ENCODE results near the gene MAP3K9.
A peak's percentile ranks its signal among the peaks of the same experiment; 100 is the strongest.
"Not testable (repeated sequence)": the region's sequence is repeated elsewhere in the genome, so short reads cannot be mapped to it uniquely, and the experiment has no call there.

The MAP3K9 gene

DNA sequence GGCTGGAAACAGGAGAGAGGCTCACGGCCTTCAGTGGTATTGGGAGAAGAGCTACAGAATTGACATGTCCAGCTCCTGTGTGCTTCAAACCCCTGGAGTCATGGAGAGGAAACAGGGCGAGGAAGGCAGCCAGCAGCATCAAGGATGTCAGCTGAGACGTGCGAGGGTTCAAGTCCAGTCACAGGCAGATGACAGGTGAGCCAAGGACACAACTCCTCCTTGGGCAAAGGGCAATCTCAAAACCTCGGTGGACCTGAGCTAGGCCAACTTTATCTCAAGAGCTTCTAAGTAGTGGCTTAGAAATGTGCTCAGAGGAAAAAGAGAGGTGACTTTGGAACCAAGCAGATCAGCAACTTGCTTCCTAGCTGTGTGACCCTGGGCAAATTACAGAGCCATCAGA lies 86.0 kb downstream of the MAP3K9 start:
- no peak for DNase-seq

DNA sequence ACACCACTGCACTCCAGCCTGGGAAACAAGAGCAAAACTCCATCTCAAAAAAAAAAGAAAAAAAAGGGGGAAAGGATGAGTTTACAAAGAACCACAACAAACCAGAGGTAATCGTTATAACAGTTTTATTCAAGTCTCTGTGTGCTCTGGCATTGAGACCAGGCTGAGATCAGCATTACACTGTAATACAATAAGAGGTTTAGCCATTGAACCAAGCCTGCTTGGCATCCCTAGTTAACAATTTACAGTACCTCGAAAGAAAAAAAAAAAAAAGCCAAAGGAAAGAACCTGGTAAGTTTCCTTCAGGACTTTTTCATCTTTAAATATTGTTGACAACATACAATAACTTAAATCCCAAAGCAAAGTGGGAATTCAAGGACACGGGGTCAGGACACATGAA lies 86.9 kb downstream of the MAP3K9 start:
- DNase-seq = no peak

DNA sequence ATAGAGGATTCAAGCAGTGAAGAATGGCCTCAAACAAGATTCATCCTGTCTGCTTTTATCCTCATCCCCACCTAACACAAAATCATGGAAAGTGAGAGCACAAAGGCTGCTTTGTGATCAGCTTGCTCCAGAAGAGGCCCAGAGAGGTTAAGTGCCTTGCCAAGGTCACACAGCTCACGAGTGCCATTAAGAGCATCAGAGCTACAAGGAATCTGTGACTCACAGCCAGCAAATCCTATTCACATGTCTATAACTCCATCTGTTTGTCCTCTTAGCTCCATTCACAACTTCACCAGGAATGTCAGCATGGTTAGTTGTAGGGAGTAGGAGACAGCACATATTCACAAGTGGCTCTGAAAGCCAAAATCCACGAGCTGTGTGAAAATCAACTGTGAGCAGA lies 87.8 kb downstream of the MAP3K9 start:
- no peak for DNase-seq

DNA sequence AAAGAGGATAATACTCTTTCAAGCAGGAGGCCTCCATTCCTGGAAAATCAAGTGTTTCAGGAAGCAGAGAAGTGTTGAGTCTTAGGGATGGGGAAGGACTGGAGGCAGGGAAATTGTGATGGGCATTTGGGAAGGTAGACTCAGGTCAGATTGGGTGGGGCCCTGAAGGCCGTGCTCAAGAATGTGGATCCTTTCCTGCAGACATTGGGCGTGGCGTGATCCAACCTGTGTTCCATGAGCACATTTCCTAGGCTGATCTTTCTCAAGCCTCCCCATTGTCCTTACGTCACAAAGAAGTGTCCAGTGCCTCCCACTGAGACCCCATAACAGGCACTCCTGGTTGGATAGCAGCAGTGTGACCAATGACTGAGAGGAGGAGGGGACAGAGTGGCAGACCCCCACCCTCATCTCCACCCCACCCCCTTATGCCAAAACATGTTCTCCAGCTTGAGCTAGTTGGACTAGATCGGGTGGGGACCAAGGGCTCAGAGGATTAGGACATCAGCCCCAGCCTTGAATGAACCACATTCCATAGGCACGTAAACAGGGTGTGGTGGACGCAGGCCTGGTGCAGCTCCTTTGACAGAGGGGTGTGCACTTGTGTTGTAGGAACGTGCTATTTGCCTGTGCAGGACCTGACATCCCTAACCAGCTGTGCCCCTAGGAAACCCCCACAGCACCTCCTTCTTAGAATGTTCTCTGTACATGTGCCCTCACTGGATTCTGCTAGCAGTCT lies 90.8 kb downstream of the MAP3K9 start:
- DNase-seq = no peak

DNA sequence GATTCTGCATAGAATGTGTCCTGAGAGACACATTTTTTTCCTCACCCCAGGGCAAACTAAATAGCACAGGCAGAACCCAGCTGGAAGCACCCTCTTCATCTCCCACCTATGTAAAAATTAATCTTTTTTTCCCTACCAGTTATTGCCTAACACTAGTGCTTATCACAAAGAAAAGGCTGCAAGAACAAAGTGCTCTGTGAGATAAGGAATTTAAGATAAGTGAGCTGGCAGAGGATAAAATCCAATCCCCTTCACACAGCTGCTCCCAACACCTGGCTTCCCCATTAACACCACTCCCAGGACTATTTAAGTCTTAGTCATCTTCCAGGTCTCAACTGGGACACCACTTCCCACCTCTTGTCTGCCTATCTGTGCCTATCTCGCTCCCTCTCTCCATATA lies 92.4 kb downstream of the MAP3K9 start:
- DNase-seq = no peak

DNA sequence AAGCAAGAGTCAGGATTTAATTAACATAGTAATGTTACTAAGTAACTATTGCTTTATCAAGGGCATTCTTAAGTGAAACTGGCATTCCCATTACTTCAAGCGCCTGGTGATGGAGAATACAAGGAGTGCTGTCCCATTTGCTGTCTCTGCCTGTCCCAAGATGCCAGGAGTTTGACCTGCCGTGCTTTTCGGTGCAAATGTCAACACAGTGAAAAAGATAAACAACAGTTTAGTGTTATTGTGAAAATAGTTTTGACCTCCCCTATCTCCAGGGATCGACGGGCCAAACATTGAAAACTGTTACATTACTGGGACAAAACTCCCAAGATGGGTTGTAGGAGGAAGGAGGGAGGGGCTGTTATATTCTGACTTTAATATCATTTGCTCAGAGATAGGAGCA lies 92.8 kb downstream of the MAP3K9 start:
- no peak for DNase-seq

DNA sequence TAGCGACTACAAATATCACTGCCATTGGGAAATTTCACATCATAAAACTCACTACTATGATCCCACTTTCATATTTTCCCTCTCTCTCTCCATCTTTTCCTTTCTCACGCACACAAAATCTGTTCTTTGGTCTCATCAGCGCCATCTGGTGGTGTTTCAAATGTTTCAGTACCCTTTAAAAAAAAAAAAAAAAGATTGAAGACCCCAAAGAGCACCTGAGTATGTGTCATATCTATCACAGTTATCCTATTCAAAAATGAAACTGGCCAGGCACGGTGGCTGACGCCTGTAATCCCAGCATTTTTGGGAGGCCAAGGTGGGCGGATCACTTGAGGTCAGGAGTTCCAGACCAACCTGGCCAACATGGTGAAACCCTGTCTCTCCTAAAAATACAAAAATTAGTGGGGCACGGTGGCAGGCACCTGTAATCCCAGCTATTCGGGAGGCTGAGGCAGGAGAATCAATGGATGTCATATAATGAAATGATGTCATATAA lies 95.2 kb downstream of the MAP3K9 start:
- peak; percentile 40 to 54 for DNase-seq

DNA sequence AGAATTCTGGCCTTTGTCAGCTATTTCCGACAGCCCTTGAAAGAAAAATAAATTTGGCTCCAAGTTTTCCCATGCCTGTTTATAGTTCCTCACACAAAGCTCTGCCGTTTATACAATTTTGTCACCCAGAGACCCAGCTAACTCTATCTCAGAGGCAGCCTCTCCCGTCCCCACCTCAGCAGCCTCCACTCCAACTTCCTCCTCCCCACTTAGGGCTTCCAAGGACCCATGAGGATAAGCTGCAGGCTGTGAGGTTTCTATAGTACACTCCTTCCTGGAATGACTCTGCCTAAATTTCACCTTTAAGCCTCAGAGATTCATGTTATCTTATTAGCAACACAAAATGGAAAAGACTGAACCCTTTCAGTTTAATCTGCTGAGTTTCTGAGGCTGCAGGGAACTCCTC lies 95.8 kb downstream of the MAP3K9 start:
- DNase-seq = no peak

DNA sequence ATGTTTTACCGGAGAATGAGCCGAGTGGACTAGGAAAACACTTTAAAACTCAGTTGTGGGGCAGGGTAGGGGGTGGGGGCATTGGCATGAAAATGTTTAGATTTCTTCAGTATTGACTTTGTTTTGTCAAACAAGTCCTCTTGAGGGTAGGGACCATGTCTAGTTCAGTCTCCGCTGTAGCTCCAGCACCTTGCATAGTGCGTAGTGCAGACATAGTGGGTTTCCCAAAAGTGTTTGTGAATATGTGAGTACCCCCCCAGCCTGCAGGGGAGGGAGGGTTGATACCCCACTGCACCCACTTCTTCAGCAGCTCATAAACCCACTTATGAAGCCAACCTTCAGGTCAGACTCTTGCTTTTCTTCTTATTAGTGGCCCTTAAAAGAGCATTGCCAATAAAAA lies 96.2 kb downstream of the MAP3K9 start:
- no peak for DNase-seq

DNA sequence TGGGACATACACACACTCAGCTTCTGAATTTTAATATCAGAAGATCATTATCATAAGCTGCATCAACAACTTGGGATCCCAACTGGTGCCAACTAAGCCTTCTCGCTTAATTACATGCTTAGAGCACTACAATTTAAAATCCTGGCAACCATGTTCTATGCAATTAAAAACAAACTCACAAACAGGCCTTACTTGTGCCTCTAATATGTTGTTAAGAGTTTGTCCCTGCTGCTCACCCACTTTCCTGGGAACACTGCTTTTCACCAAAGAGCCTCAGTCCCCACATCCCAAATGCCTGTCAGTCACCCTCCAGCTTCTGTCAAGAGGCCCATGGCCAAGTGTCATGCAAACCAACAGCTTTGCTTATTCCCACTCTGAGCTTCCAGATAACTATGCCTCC lies 97.9 kb downstream of the MAP3K9 start:
- DNase-seq = no peak

DNA sequence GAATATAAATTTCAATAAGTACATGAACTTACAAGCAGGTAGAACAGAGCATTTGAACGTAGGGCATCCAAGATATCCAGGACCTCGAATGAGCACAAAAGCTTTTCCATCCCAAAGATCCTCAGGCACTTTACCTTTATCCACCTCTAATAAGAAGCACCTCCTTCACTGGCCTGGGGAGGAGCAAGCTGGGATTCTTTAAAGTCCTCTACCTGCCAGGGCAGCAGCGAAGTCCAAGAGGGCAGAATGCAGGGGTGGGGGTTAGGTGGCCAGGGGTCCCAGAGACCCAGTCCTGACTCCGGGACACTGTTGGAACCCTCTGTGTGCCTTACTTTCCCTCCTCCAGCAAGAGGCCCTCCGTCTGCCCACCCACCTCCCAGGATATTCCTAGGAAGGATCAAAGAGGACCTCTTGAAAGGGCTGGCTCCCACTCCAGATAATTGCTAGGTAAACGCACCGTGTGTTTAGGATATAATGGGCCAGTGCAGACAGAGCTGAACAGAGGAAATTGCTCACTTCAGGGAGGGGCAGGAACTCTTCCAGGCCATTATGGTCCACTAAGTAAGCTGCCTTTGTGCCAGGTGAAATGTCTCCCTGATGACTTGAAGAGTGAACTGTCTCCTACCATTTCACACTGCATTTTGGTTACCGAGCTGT lies 99.5 kb downstream of the MAP3K9 start:
- no peak for DNase-seq

DNA sequence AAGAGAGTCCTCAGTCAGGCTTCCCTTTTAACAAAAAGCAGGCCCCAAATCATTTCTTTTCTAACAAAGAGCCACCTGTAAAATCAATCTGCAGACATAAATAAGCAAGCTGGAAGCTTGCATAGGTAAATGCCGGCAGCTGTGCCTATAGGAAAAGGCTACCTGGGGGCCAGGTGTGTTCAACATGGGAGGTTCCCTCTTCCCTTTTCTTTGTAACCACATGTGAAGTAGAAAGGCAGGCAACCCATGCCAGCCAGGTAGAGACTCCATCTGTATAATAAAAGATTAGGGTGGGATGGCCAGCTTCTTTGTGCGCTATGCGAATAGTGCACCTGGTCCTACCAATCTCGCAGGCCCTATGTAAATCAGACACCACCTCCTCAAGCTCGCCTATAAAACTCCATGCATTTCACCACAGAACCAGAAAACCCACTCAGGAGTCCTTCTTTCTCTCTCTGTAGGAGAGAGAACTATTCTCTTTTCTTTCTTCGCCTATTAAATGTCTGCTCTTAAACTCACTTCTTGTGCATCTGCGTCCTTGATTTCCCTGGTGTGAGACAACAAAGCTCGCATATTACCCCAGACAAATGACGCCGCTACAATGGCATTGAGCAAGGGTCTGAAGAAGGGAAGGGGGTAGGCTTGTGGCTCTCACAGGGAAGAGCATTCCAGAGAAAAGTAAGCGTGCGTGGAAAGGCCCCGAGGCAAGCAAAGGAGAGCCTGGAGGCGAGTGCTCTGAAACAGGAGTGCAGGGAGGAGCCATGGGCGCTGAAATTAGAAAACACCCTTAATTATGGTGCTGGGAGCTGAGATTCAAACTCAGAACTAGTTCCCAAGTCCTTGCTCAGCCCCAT lies 100.4 kb downstream of the MAP3K9 start:
- DNase-seq = no peak

DNA sequence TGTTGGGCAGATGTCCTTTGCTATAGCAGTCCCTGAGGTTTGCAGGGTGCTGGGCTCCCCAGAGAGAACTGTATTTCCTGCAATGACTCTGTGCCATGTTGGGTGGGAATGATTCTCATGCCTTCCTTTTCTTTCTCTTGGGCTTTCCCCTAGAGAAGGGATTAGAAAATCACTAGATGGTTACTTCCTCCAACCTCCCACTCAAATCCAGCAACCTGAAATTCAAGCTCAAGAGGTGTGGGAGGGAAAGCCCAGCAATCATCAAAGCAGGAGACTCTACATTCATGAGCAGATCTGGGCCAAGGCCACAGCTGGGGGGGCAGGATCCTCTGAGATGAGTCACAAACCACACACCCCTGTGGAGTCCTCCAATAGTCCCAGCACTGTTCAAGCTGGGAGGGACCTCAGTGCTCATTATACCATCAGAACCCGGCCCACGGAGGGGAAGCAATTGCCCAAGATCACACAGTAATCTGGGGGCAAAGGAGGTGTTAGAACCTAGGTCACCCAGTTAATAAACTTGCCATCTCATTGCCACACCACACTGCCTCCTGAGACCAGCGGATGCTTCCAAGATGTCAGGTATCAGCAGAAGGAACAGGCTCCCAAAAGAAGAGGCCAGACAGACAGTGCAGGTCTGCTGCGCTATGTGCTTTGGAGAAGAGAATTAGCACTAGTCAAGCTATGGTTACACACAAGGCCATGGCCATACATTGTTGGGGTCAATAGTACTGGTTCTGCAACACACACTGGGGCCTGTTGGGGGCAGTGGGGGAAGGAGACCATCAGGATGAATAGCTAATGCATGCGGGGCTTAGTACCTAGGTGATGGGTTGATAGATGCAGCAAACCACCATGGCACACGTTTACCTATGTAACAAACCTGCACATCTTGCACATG lies 101.9 kb downstream of the MAP3K9 start:
- peak; percentile 12 to 36 for DNase-seq

DNA sequence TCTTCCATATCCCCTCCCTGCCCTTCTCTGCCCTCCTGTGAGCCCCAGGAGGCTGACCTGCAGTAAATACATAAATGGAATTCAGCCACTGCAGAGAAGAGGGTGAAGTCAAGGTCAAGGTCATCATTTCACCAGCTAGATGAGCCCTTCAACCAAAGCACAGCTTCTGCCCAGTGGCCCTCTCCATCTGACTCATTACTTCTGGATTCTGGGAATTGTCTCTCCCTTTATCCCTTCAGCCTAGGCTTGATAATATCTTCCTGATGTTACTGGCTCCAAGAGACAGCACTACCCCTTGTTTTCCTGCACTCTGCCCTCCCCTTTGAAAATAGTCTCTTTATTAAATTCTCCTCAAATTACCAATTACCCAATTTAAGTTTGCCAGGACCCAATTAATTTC lies 103.1 kb downstream of the MAP3K9 start:
- DNase-seq = no peak

DNA sequence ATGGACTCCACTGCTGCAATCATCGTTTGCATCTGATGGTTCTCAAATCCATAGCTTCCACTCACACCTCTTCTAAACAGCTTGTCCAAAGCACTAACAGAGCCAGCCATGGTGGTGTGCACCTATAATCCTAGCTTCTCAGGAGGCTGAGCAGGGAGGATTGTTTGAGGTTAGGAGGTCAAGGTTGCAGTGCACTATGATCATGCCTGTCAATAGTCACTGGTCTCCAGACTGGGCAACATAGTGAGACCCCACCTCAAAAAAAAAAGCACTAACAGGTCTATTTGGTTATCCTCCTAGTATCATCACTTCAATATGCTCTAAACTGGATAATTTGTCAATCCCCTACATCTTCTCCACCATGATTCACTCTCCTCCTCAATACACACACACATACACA lies 104.4 kb downstream of the MAP3K9 start:
- no peak for DNase-seq

DNA sequence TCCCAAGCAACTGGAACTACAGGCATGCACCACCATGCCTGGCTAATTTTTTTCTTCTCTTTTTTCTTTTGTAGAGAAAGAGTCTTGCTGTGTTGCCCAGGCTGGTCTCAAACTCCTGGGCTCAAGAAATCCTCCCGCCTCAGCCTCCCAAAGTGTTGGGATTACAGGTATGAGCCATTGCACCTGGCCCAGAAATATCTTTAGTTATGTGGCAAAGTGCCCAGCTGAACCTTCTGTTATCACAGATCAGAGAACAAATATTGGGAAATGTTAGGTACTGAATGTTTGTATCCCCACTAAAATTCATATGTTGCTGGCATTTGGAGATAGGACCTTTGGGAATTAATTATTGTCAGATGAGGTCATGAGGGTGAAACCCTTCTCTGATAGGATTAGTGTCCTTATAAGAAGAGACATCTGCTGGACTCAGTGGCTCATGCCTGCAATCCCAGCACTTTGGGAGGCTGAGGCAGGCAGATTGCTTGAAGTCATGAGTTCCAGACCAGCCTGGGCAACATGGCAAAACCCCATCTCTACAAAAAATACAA lies 105.6 kb downstream of the MAP3K9 start:
- not testable (repeated sequence) for DNase-seq

DNA sequence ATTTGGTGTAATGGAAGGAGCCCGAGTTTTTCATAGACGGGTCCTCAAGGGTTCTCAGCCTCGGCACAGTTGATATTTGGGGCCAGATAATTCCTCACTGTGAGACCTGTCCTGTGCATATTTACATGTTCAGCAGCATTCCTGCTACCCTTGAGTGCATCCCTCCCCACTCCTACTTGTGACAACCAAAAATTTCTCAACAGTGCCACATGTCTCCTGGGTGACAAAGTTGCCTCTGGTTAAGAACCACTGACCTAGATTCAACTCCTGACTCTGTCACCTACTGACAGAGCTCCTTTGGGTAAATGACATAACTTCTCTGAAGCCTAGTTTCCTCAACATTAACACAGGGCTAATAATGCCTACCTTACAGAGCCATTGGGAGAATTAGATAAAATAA lies 107.2 kb downstream of the MAP3K9 start:
- no peak for DNase-seq

DNA sequence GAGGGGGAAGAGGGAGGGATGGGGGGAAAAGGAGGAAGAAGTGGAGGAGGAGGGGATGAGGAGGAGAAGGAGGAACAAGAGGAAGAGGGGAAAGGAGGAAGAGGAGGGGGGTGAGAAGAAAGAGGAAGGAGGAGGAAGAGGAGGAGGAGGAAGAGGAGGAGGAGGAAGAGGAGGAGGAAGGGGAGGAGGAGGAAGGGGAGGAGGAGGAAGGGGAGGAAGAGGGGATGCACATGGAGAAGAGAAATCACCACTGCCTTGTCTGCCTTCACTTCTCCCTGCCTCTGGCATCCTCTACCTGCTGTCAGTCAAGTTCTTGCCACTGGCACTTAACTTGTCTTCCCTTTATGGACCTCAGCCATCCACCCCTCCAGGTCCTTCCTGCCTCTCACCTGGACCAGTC lies 107.7 kb downstream of the MAP3K9 start:
- DNase-seq = no peak

DNA sequence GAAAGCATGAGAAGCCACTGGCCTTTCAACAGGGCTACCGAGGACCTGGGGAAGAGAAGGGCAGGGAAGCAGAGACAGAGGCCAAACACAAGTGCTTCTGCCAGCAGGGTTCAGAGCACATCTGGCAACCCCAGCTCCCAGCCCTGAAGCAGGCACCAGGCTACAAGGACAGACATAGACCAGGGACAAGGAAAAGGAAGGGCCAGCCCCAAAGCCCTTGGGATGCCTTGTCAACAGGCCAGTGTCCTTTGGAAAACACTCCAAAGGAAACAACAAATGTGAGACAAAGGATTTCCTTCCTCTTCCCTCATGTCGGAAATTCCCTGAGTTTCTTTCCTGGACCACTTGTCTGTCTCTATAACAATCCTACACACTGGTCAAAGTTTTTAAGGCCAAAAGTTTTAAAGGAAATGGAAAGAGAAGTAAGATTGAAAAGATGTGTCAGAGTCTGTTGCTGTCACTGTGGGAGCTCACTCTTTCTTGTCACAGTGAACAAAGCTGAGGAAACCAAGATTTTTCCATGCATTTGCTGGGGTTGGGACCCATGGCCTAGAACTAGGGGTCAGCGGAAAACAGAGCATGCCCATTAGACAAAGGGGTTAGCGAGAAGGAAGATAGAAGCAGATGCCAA lies 108.2 kb downstream of the MAP3K9 start:
- no peak for DNase-seq

DNA sequence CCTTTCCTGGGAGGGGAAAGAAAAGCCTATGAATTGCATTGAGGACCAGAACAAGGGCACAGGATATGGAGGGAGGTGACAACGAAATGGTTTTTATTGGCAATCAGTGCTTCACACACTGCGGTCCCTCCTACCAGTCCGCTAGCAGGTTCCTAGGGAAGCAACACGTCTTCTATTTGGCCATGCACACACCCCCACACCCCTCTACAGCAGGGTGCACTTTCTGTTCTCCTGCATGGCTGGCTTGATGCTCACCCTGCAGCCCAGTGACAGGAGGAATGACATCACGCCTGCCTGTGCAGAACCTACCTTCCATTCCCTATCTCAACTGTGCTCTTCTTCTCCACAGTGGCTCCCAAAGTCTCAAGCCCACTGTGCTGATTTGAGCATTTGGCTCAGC lies 109.7 kb downstream of the MAP3K9 start:
- DNase-seq = no peak

DNA sequence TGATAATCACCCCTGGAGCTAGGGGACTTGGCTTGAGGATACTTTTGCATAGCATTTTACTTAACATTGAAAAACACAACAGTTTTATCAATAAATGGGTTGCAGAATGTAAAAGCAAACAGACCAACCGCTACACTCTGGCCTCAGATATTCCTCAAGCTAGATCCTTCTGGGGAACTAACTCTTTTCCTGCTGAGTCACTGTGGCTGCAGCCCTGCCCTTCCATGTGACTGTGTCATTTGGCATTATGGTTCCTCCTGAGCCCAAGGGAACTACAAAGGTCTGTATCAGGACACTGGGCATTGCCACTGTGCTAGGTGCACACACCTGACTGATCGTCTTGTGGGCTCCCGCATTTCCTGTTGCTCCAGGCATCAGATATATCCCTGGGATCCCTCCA lies 111.0 kb downstream of the MAP3K9 start:
- peak; percentile 32 to 42 for DNase-seq

DNA sequence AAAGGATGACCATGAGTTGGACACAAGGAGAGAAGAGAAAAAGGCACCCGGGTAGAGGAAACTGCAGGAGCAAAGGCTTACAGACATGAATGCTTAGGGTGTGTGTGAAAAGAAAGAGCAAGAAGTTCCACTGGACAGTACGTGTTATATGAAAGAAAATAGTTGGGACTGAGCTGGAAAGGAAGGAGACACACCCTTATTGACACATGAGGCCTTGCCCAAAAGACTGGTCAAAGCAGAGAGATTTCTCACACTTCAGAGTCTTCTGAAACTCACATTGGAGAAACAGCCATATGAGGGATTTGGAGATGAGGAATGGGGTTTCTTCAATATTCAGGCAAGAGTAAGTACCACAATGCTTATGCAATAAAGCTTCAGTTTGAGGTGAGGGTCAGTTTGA lies 111.6 kb downstream of the MAP3K9 start:
- no peak for DNase-seq
